Astrocyte (in vitro differentiated cells and primary cell): ENCODE measurements around the gene AK5.

ENCODE experiments used
- CTCF ChIP-seq: IDR thresholded peaks from 2 replicates; pipeline ENCODE4 v1.5.1; 2011; ENCODE audit warnings: low read depth, mild to moderate bottlenecking, inconsistent platforms, low read length, moderate library complexity; ENCODE audit not compliant: insufficient read depth
- EZH2 ChIP-seq: IDR thresholded peaks from 2 replicates; pipeline ENCODE4 v1.6.1; 2012; ENCODE audit warnings: mild to moderate bottlenecking, low read length, inconsistent platforms; ENCODE audit not compliant: insufficient read depth

- TF ChIP-seq EZH2 (no peak), CTCF (no peak)
These were observed 46.9 kb upstream of the AK5 start for GRCh38 chr1:77234943-77235342.
